GM21367 (cell line): Measurements from ENCODE around the gene SRGAP2B.
"Not testable (repeated sequence)": the region's sequence is repeated elsewhere in the genome, so short reads cannot be mapped to it uniquely, and the experiment has no call there.

Source experiments
- ATAC-seq: cut with Tn5 transposase; IDR thresholded peaks from one replicate; pipeline ENCODE4 v1.9.1; 2021; ENCODE audit not compliant: unreplicated experiment

The SRGAP2B gene

DNA sequence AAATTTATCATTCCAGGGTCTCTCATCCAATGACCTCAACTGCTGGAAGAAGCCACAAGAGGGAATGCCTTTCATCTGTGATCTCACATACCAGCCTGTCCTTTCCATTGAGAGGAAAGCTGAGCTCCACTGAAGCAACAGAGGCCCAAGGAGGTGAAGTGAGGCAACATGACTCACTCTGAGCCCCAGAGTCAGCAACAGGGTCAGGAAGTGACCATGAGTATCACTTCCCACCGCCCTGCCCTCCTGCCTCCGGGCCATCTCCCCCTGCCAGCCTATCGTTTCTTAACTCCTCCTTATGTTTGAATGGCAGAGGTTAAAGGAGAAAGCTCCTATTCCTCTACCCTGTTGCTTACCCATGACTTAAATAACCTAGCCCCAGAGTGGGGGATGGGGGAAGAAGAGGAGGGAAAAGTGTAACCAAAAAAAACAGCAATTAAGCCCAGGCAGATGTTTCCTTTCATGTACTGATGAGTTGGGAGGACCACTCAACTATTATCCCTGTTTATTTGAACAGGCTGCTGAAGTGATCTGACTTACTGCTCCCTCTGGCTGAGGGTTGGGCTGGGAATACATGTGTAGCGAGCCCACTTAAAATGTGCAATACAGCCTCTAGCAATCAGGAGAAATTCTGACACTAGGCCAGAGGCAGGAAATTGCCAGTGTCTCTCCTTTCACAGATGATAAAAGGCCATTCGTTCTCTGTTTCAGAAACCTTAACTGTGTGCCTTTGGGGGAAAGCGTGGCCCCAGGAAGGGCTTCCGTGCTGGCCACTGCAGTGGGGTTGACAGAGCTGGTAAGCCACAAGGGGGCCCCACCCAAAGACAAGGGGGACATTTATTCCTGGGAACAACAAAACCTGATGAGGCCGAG is 177.7 kb downstream of the SRGAP2B start:
- ATAC-seq: not testable (repeated sequence)

DNA sequence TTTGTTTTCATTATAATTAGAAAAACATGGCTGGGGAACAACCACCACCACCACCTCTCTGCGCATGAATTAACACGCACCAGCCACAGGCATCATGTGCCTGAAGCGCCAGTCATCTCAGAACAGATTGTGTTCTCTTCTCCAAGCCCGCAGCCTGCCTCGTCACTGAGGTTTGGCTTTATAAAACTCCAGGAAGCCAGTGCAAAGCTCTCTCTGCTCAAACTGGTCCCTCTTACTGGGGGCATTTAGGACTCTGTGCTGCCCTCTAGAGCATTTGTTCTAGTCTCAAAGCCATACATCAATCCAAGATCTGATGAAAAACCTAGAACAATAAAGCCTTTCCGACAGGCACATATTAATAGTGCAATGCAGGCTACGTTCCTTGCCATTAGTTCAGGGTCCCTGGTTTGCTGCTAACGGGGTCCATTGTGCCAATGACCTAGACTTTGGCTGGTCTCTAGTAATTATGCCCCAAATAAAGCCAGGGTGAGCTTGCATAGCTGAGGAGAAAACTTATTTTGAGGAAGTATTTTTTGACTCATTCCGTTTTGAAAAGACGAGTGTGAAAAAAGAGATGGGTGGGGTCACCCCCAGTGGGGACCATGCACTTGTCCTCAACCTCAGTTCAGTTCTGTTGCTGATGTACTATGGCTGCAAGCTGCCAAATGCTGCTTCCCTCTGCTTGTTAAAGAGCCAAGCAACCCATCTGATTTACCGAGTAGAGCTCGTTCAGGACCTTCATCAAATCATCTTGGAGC is 181.0 kb downstream of the SRGAP2B start:
- not testable (repeated sequence) for ATAC-seq

DNA sequence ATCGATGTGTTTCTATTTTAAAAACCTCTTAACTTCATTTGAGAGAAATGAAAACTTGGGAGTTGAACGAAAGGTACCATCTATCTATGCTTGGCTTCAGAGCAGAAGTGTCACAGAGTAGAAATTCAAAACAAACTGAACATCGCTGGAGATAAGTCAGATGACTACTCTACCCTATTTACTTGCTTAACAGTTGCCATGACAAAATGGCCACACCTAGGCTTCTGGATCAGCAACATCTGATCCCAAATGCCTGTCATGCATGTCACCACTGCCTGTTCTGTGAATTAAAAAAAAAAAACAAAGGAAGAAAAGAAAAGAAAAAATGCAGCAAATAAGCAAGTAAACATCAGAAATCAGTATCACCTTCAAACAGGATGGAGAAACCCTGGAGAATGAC is 181.7 kb downstream of the SRGAP2B start:
- ATAC-seq: not testable (repeated sequence)

DNA sequence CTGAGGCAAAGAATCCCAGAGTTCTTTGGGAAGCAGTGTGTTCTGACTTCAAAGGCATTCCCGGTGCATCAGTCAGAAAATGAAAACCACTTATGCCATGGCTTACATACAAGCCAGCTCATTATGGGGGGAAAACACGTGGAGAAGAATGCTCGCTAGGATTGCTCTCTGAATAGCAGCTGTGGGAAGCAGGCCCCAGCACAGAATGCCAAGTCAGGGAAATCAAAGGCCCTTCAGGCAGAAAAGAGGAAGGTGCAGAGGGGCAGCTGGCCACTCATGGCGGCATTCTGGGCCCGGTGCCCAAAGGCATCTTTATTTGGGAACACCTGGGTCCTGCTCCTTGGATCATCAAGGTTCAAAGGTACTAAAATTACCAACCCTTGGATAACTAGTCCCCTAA is 184.4 kb downstream of the SRGAP2B start:
- ATAC-seq: not testable (repeated sequence)

DNA sequence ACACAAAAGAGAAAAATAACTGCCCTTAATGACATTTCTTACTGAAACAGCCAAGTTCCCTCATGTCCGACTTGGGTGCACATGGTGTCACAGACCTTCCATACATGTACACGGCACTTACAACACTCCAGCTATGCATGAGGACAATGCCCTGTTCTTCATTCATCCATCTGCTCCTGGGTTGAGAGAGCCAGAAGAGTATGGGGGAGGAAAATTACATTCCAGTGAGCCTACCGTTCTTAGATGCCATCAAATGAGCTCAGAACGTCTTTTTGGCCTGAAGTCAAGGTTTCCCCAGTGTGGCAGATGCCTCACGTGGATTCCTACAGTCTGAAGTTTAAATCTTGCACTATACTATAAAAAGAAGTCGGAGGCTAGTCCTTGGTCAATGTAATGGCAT is 194.3 kb downstream of the SRGAP2B start:
- ATAC-seq: not testable (repeated sequence)

DNA sequence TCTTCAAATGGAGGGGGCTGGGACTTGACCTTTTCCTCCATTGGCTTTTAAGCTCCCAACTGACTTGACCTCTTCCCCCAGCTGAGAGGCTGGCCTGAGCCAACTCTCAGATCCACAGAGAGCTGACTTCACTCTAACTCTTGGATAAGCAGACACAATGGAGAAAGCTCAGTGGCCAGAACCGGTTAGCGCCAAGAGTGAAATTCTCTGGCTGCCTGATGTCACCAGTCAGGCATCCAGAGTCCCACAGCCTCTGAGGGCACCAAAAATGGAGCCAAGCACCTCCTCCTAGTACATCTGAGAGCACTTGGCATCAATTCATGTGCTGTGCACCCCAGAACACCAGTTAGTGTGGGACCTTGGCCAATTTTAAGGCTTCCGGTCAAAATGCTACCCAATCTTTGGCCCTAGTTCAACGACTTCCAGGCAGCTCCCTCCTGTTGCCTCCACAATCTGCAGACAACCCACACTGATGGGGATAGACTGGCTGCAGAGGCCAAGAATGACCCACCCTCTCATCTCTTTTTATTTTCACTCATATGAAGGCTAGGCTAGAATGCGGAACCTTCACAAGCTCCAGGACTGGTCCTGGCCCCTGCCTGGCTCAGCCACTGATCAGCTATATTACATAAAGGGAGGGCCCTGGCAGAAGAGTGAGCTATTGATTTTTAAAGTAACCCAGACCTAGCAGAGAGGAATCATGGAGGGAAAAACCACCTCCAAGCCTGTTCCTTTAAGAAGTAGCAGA is 200.5 kb downstream of the SRGAP2B start:
- not testable (repeated sequence) for ATAC-seq

DNA sequence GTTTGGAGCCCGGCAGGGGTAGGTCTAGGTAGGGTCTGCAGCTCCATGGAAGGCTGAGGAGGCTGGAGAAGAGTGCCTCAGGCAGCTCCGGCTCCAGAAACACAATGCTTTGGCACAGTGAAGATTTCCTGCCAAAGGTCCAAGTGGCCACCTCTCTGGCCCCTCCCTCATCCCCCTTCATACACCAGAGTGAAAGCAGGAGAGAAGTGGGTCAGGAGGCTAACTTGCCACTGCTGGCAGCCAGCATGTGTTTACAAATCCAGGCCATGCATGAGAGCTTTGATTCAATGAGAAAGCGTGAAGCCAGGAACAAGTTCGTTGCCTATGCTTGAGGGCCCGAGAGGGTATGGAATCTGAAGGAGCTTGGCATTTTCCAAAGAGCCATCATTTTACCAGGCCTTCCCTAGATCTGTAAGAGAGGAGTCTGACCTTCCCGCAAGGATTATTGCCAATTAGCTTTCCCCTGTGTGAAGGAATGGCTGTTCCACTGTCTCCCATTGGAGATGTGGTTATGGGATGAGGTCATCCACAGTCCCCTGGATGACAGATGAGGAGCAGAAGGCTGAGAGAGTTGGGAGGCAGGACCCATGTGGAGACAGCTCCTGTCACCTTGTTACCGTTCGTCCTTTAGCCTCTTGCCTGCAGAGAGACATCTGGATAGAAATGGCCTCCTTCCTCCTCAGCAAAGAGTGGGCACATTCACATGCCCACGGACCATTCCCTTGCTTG is 201.3 kb downstream of the SRGAP2B start:
- ATAC-seq: not testable (repeated sequence)

DNA sequence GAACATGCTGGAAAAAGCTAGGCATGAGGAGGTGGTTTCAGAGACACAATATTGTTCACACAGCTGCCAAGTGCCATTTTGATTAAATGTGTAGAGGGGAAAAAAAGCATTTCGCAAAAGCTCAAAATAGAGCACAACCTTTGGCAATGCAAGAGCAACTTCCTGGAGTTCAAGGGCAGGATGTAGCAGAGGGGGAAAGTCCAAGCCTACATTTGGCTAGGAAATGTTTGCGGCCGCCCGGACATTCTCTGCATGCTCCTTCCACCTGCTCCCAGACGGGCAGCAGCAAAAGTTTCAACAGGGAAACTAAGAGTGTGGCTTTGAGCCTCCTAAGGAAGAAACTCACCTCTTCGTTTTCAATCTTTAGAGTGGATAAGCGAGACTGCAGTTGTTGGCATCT is 202.1 kb downstream of the SRGAP2B start:
- ATAC-seq: not testable (repeated sequence)

DNA sequence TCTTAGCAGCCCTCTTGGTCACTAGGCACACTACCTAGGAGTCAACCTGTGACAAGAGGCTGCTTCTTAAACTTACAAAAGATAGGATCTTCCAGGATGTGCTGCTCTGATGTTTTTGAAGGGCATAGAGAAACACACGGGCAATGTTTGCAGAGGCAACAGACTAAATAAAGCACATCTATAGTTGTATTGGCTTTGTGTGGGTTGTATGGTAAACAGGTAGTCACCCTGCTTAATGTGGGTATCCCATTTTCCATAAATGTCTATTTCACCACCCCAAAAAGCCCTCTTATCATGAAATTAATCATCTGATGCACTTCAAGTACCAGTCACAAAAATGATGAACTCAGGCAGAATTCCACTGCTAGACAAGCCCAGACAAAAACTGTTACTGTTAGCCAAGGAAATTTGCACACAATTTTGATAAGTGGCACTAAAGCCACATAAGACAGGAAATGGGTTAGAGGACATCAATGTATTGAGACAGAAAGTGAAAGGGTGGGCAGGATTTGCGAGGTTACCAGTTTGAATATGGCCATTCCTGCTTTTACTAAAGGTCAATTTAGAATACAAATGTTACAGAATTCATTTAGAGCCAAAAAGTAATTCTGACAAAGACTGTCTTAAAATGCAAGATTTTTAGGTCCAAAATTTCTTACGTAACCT is 205.5 kb downstream of the SRGAP2B start:
- ATAC-seq: not testable (repeated sequence)

DNA sequence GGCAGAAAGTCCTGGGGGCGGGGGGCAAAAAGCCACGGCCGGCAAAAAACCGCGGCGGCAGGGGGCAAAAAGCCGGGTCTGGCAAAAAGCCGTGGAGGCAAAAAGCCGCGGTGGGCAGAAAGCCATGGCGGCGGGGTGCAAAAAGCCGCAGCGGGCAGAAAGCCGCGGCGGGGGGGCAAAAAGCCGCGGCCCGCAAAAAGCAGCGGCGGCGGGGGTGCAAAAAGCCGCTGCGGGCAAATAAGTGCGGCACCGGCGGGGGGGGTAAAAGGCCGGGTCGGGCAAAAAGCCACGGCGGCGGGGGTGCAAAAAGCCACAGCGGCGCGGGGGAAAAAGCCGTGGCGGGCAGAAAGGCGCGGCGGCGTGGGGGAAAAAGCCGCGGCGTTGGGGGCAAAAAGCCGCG is 212.1 kb downstream of the SRGAP2B start:
- not testable (repeated sequence) for ATAC-seq

DNA sequence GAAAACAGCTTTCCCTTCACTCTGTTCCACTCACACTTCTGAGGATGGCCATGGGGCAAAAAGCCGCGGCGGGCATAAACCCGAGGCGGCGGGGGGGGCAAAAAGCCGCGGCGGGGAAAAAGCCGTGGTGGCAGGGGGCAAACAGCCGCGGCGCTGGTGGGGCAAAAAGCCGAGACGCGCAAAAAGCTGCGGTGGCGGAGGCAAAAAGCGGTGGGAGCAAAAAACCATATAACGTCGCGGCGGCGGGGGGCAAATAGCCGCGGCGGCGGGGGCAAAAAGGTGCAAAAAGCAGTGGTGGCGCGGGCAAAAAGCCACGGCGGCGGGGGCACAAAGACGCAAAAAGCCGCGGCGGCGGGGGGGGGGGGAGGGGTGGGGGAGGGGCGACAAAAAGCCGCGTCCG is 212.8 kb downstream of the SRGAP2B start:
- not testable (repeated sequence) for ATAC-seq

DNA sequence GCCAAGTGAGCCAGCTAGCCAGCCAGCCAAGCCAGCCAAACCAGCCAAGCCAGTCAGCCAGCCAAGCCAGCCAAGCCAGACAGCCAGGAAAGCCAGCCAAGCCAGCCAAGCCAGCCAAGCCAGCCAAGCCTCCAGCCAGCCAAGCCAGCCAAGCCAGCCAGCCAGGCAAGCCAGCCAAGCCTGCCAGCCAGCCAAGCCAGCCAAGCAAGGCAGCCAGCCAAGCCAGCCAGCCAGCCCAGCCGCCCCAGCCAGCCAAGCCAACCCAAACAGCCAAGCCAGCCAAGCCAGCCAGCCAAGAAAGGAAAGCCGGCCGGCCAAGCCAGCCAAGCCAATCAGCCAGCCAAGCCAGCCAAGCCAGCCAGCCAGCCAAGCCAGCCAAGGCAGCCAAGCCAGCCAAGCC is 236.5 kb downstream of the SRGAP2B start:
- not testable (repeated sequence) for ATAC-seq
